Endothelial cell of coronary artery (primary cell): ENCODE measurements around the gene FGF19. TPM values are rescaled to one million over a fixed set of nuclear protein-coding genes. Genes with fewer than 3 reads are reported as not detected.

Source experiments
- total RNA-seq: library from RNA; depleted of rRNA; stranded (reverse); fragments of >200 nt; gene quantifications from 2 replicates; pipeline ENCODE4 v1.2.3, GENCODE V29; 2014

Gene FGF19
- not detected in 2 replicates for total RNA-seq

GRCh38 chr11:69703768-69704507 is at the start of gene FGF19:
TSS of gene FGF19 (minus strand) at chr11:69704022. CDS start at chr11:69703876, 146 bp downstream.

GRCh38 chr11:69674886-69675714 is 28.7 kb downstream of the FGF19 start, which contains the start of gene LTO1:
TSS of gene LTO1 (minus strand) at chr11:69675353. CDS start at chr11:69675239, 114 bp downstream.

Other genes starting within 250 kb of the FGF19 start
- gene LINC01488, start 222.4 kb downstream of the FGF19 start, total RNA-seq, result not detected in 2 replicates
- 152 and 255 TPM in 2 replicates for gene CCND1, start 62.9 kb downstream of the FGF19 start, total RNA-seq
- gene LTO1, start 28.7 kb downstream of the FGF19 start, total RNA-seq, result 14.3 and 22.4 TPM in 2 replicates
- gene FGF4, start 71.3 kb upstream of the FGF19 start, total RNA-seq, result not detected in 2 replicates
- not detected in 2 replicates for gene FGF3, start 115.4 kb upstream of the FGF19 start, total RNA-seq